Ectodermal cell (in vitro differentiated cells): ENCODE data around the gene PXYLP1.
"Not testable (repeated sequence)": the region's sequence is repeated elsewhere in the genome, so short reads cannot be mapped to it uniquely, and the experiment has no call there.

Experiments used
- H3K27ac ChIP-seq: 2 replicates; pipeline ENCODE4 v1.7.0; 2013; ENCODE audit warnings: mild to moderate bottlenecking, low read depth, low read length; ENCODE audit not compliant: insufficient read depth, poor library complexity, severe bottlenecking
- H3K27me3 ChIP-seq: 2 replicates; pipeline ENCODE4 v1.7.0; 2013; ENCODE audit warnings: mild to moderate bottlenecking, low read length; ENCODE audit not compliant: insufficient read depth, control insufficient read depth, poor library complexity, severe bottlenecking
- H3K36me3 ChIP-seq: one replicate; pipeline ENCODE4 v1.7.0; 2013; ENCODE audit warnings: low read length; ENCODE audit not compliant: control insufficient read depth, insufficient read depth
- H3K4me1 ChIP-seq: one replicate; pipeline ENCODE4 v1.7.0; 2013; ENCODE audit warnings: low read length; ENCODE audit not compliant: control insufficient read depth, insufficient read depth
- H3K4me3 ChIP-seq: 2 replicates; pipeline ENCODE4 v1.7.0; 2013; ENCODE audit warnings: low read depth, low read length, control low read depth; ENCODE audit not compliant: insufficient read depth
- H3K9me3 ChIP-seq: 2 replicates; pipeline ENCODE4 v1.7.0; 2013; ENCODE audit warnings: mild to moderate bottlenecking, low read length, moderate library complexity; ENCODE audit not compliant: control insufficient read depth
- whole genome bisulfite sequencing, 2 experiments: methylation state at CpG; one replicate each; pipeline ENCODE4 v1.1.7; 2013; ENCODE audit warnings: missing lambda C conversion rate in 2 of 2; 5-methylcytosine and 5-hydroxymethylcytosine counted together

Gene PXYLP1

DNA sequence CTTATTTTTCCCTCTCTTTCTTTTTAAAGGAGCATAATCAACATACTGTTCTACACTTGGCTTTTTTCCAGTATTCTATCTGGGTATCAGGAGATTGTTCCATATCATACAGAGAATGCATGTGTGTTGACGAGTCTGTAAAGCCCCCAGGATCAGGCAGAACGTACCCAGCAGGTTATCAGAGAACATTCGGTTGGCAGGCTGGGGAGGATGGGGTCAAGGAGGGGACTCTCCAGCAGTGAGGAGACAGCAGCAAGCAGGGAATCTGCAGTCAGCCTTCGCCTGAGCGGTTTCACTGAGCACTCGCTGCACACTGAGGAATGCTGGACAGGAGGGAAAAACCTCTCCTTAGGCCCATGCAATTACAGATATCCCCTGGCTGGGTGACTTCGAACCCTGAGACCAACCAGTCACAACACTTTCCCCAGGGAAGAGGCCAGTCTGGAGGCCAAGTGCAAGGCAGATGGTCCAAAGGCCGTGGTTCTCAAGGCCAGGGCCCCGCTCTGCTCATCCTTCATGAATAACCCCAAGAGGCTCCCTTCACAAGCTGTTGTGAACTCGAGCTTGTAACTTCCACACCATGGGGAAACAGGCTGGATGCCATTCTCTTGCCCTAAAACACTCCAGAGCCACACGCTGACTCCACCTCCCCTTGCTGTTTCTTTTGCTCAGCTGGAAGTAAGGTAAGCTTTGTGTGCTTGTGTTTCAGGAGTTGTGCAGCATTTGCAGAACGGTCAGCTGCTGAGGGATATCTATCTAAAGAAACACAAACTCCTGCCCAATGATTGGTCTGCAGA, 60.1 kb downstream of the PXYLP1 start:
- no peak overlapping the region for H3K4me3 ChIP-seq
- H3K36me3 ChIP-seq, result no peaks in the 10 kb centered on the region
- no peak overlapping the region for H3K27ac ChIP-seq
- WGBS, 2 experiments, result 87% methylated on average over 11 to 12 of the region's 12 CpGs
- H3K9me3 ChIP-seq, result no peaks in the 10 kb centered on the region
- no peaks in the 10 kb centered on the region for H3K27me3 ChIP-seq
- H3K4me1 ChIP-seq, result no peaks in the 10 kb centered on the region

DNA sequence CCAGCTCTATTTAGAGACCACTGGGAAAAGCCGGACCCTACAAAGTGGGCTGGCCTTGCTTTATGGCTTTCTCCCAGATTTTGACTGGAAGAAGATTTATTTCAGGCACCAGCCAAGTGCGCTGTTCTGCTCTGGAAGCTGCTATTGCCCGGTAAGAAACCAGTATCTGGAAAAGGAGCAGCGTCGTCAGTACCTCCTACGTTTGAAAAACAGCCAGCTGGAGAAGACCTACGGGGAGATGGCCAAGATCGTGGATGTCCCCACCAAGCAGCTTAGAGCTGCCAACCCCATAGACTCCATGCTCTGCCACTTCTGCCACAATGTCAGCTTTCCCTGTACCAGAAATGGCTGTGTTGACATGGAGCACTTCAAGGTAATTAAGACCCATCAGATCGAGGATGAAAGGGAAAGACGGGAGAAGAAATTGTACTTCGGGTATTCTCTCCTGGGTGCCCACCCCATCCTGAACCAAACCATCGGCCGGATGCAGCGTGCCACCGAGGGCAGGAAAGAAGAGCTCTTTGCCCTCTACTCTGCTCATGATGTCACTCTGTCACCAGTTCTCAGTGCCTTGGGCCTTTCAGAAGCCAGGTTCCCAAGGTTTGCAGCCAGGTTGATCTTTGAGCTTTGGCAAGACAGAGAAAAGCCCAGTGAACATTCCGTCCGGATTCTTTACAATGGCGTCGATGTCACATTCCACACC, 60.9 kb downstream of the PXYLP1 start:
- Histone ChIP-seq H3K36me3 (no peaks in the 10 kb centered on the region), H3K4me3 (no peak overlapping the region), H3K27me3 (no peaks in the 10 kb centered on the region), H3K9me3 (no peaks in the 10 kb centered on the region), H3K4me1 (no peaks in the 10 kb centered on the region), H3K27ac (no peak overlapping the region)
- WGBS, 2 experiments, result 93% methylated on average over 19 of the region's 19 CpGs

DNA sequence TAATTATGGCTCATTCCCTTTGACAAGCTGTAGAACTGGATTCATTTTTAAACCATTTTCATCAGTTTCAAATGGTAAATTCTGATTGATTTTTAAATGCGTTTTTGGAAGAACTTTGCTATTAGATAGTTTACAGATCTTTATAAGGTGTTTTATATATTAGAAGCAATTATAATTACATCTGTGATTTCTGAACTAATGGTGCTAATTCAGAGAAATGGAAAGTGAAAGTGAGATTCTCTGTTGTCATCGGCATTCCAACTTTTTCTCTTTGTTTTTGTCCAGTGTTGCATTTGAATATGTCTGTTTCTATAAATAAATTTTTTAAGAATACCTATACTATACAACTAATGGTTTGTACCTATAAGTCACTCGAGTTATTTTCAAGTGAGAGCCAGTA, 62.7 kb downstream of the PXYLP1 start:
- no peak overlapping the region for H3K27ac ChIP-seq
- no peak overlapping the region for H3K4me3 ChIP-seq
- H3K27me3 ChIP-seq, result no peaks in the 10 kb centered on the region

DNA sequence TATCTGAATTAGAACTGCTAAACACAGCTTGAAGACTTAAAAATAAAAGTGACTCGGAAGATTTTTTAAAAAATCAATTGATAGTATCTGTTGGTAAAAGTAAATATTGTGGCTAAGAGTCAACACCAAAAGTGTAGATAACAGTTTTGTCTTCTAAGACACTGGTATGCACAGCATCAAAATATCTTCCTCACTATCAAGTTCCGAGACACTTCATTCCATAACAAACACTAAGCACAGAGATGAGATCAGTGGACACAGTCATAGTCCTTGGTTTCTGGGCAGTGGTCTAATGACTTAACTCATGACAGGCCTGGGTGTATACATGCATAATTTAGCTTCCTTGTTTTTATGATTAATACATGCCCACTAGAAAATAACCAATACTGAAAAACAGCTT, 63.2 kb downstream of the PXYLP1 start:
- Histone ChIP-seq H3K4me1 (no peaks in the 10 kb centered on the region), H3K27ac (no peak overlapping the region), H3K9me3 (no peaks in the 10 kb centered on the region), H3K36me3 (no peaks in the 10 kb centered on the region), H3K4me3 (no peak overlapping the region), H3K27me3 (no peaks in the 10 kb centered on the region)
- WGBS, 2 experiments, result 91 to 100% methylated on average over 1 to 2 of the region's 2 CpGs

More for the DNA sequence above, 62.7 kb downstream of the PXYLP1 start:
- no peaks in the 10 kb centered on the region for H3K36me3 ChIP-seq
- WGBS, 2 experiments, result 90 to 94% methylated on average over 2 to 3 of the region's 3 CpGs
- H3K9me3 ChIP-seq, result no peaks in the 10 kb centered on the region
- H3K4me1 ChIP-seq, result no peaks in the 10 kb centered on the region

DNA sequence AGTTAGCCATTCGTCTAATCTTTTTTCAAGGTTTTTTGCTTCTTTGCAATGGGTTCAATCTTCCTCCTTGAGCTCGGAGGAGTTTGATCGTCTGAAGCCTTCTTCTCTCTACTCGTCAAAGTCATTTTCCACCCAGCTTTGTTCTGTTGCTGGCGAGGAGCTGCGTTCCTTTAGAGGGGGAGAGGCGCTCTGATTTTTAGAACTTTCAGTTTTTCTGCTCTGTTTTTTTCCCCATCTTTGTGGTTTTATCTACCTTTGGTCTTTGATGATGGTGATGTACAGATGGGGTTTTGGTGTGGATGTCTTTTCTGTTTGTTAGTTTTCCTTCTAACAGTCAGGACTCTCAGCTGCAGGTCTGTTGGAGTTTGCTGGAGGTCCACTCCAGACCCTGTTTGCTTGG, 68.8 kb downstream of the PXYLP1 start:
- H3K27me3 ChIP-seq, H3K27ac ChIP-seq, H3K4me1 ChIP-seq, H3K4me3 ChIP-seq, H3K36me3 ChIP-seq, H3K9me3 ChIP-seq: not testable (repeated sequence)
- WGBS, 2 experiments, result 92 to 93% methylated on average over 7 of the region's 7 CpGs

DNA sequence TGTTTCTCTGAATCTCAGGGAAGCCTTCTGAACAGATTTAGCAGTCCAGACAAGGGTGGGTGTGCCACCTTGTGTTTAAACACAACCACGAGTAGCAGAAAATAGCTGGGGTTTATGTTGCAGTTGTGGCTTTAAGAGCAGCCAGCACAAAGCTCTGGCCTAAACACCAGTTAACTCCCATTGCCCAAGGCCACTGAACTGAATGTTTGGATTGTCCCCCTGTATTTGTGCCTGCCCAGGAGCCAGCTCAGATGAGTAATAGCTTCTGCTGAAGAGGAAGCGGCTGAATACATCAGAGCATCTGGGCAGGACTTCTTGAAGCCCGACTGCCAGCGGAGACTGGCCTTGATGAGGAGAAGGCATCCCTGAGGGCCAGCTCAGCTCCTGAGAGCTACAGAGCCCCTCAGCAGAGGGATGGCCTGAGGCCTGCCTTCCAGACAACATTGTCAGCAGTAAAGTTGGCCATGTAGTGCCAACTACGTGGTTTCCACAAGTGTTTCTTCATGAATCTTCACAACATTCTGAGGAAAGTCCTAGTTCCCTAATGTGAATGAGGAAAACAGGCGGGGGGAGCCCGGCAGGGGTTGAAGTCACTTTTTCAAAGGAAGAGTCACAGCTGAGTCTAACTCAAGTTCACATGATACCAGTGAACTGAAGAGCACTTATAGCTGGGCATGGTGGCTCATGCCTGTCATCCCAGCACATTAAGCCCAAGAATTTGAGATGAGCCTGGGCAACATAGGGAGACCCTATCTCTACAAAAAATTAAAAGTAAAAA, 70.9 kb downstream of the PXYLP1 start:
- H3K36me3 ChIP-seq, result no peaks in the 10 kb centered on the region
- no peaks in the 10 kb centered on the region for H3K4me1 ChIP-seq
- 93 to 95% methylated on average over 7 of the region's 7 CpGs for whole genome bisulfite sequencing, 2 experiments
- no peaks in the 10 kb centered on the region for H3K27me3 ChIP-seq
- no peak overlapping the region for H3K4me3 ChIP-seq
- no peaks in the 10 kb centered on the region for H3K9me3 ChIP-seq
- no peak overlapping the region for H3K27ac ChIP-seq

DNA sequence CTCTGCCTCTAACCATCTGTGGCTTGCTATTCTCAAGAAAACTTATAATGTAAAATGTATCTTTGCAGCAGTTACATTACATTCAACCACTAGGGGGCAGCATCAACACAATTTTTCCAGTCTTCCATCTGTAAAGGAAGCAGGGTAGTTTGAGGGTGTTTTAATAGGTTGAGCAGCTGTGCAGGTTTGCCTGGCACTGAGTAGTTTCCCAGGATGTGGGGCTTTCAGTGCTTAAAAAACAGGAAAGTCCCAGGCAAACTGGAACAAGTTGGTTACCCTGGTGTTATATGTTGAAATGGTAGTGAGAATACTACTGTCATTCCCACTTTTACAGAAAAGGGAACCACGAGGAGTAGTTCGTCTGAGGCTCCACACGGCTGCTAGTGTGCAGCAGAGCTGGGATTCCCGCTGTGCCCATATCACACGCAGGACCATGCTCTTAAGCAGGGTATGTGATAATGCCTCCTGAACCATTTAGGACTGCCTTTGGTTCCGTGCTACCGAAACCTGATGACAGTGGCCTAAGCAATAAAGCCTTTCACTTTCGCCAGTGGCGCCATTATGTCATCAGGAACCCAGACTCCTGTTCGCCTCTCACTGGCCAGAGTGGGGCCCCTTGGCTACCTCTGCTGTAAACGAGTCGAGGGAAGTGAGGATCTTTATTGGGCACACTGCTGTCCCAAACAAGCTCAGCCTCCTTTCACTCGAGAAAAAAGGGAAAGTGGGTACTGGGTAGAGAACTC, 72.0 kb downstream of the PXYLP1 start:
- no peak overlapping the region for H3K4me3 ChIP-seq
- no peaks in the 10 kb centered on the region for H3K36me3 ChIP-seq
- no peaks in the 10 kb centered on the region for H3K4me1 ChIP-seq
- H3K9me3 ChIP-seq, result no peaks in the 10 kb centered on the region
- no peak overlapping the region for H3K27ac ChIP-seq
- no peaks in the 10 kb centered on the region for H3K27me3 ChIP-seq
- 88 to 89% methylated on average over 13 of the region's 13 CpGs for WGBS, 2 experiments

DNA sequence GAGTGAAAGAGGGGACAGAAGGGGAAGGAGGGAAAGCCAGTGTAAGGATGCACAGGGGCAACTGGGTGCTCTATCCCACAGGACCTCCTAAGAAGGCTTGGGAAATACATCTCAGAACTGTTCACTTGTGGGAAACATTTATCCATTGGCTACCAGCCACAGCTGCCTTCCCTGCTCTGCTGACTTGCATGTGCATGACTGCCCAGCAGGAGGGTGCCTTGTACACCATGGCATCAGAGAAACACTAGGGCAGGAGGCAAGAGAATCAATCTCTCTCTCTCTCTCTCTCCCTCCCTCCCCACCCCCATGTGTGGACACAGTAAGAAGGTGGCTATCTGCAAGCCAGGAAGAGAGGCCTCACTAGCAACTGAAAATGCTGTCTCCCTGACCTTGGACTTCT, 73.8 kb downstream of the PXYLP1 start:
- Histone ChIP-seq H3K9me3 (no peaks in the 10 kb centered on the region), H3K4me1 (no peaks in the 10 kb centered on the region), H3K27me3 (no peaks in the 10 kb centered on the region), H3K4me3 (no peak overlapping the region), H3K27ac (no peak overlapping the region), H3K36me3 (no peaks in the 10 kb centered on the region)

DNA sequence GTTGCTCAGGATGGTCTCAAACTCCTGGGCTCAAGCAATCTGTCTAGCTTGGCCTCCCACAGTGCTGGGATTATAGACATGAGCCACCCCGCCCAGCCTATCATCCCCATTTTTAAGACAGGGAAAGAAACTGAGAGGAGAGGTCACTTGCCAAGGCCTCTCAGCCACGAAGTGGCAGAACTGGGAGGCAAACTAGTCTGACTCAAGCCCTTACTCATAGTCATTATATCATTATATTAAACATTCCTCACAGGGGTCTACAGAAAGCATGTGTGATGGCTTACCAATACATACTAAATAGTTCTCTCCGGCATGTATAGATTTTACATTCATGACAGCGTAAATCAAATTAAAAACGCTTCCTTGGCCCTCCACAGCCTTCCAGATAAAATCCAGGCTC, 74.7 kb downstream of the PXYLP1 start:
- H3K27me3 ChIP-seq, result no peaks in the 10 kb centered on the region
- no peak overlapping the region for H3K4me3 ChIP-seq
- 93 to 94% methylated on average over 5 of the region's 5 CpGs for WGBS, 2 experiments
- H3K27ac ChIP-seq, result no peak overlapping the region
- no peaks in the 10 kb centered on the region for H3K36me3 ChIP-seq
- no peaks in the 10 kb centered on the region for H3K9me3 ChIP-seq
- no peaks in the 10 kb centered on the region for H3K4me1 ChIP-seq

DNA sequence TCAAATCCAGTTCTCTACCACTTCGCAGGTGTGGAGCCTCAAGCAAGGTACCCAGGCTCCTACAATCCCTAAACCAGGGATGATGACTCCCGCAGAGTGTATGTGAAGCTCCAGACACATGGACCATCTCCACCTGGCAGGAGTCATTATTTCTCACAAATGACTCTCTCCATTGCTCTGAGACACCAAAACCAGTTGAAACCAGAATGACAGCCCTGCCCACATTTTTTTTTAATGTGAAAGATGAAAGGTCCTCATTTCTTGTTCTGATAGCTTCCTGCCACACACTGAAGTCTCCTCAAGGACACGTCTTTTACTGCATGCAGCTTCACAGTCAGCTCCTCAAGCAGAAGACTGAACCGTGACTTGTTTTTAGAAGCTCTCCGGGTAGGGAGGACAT, 75.3 kb downstream of the PXYLP1 start:
- H3K27me3 ChIP-seq, result no peaks in the 10 kb centered on the region
- H3K4me3 ChIP-seq, result no peak overlapping the region
- H3K36me3 ChIP-seq, result no peaks in the 10 kb centered on the region
- WGBS, 2 experiments, result 89 to 92% methylated on average over 5 of the region's 5 CpGs
- H3K4me1 ChIP-seq, result no peaks in the 10 kb centered on the region
- H3K27ac ChIP-seq, result no peak overlapping the region
- no peaks in the 10 kb centered on the region for H3K9me3 ChIP-seq
